ENCODE results near the gene MIX23.

The MIX23 gene

DNA sequence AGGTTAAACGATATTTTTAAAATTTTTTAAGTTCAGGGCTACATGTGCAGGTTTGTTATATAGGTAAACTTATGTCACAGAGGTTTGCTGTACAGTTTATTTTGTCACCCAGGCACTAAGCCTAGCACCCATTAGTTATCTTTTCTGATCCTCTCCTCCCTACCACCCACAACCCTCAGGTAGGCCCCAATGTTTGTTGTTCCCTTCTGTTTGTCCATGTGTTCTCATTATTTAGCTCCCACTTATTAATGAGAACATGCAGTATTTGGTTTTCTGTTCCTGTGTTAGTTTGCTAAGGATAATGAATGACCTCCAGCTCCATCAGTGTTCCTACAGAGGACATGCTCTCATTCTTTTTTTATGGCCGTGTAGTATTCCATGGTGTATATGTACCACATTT is 15.9 kb upstream of the MIX23 start:
- no peak for DNase-seq
- H3K9ac ChIP-seq (ENCODE audit: low read length), result no peak overlapping the region
- no peak overlapping the region for H4K8ac ChIP-seq (ENCODE audit: low read depth, low read length)
- no peak overlapping the region for H2BK12ac ChIP-seq (ENCODE audit: low read length)
- H3K4me3 ChIP-seq (ENCODE audit: low read depth, low read length), result no peak overlapping the region
- no peaks in the 10 kb centered on the region for H3K27me3 ChIP-seq (ENCODE audit: insufficient read depth, low read length)
- no peak overlapping the region for H2BK120ac ChIP-seq (ENCODE audit: insufficient read depth, low read length, poor library complexity)
- no peak overlapping the region for H3K14ac ChIP-seq (ENCODE audit: low read length)
- H3K18ac ChIP-seq (ENCODE audit: low read length), result no peak overlapping the region
- H3K9me3 ChIP-seq (ENCODE audit: insufficient read depth, low read depth, low read length), result no peaks in the 10 kb centered on the region
- no peak overlapping the region for H3K23ac ChIP-seq (ENCODE audit: low read length)
- no peak overlapping the region for H4K91ac ChIP-seq (ENCODE audit: low read depth, low read length)
- no peak overlapping the region for H3K4me2 ChIP-seq (ENCODE audit: low read length)
- no peak overlapping the region for H2BK5ac ChIP-seq (ENCODE audit: low read depth, low read length, poor library complexity)
- no peak overlapping the region for H2AFZ ChIP-seq (ENCODE audit: insufficient read depth, low read length, poor library complexity)
- no peaks in the 10 kb centered on the region for H3K79me1 ChIP-seq (ENCODE audit: low read length)
- no peaks in the 10 kb centered on the region for H3K79me2 ChIP-seq (ENCODE audit: control insufficient read depth, insufficient read depth, low read length, poor library complexity)
- 100% methylated on average over 1 of the region's 2 CpGs for WGBS (ENCODE audit: extremely low coverage, insufficient coverage, insufficient read length)
- peaks cover 0 to 3% of the 10 kb centered on the region in 2 experiments for H3K4me1 ChIP-seq (ENCODE audit: control insufficient read depth in 1 of 2, insufficient read depth in 2 of 2, low read length in 2 of 2)
- H3K36me3 ChIP-seq (ENCODE audit: control insufficient read depth in 1 of 2, insufficient read depth in 2 of 2, low read length in 2 of 2), result no peaks in the 10 kb centered on the region
- no peak overlapping the region for H2AK5ac ChIP-seq (ENCODE audit: low read length)
- no peak overlapping the region for H3K4ac ChIP-seq (ENCODE audit: low read depth, low read length)
- no peak overlapping the region for H4K12ac ChIP-seq (ENCODE audit: low read depth, low read length)
- no peak overlapping the region for H3K27ac ChIP-seq (ENCODE audit: low read depth, low read length)

DNA sequence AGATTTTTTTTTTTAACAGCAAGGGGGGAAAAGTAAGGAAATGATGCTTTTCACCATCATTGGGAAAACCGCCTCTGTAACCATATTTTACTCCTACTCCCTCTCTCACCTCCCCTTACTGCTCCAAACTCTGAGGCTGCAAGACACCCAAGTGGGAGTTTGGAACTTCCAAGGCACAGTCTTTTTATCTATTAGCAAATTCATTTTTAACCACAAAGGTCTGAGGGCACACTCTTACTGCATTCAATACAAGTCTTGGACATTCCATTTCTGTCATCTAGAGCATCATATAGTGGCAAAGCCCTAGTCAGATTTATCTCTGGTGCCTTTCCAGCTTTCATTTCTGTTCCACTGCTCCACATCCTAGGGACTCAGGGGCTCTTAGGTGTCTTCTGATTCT is 14.2 kb upstream of the MIX23 start:
- Histone ChIP-seq H3K9me3 (ENCODE audit: insufficient read depth, low read depth, low read length) (no peaks in the 10 kb centered on the region), H3K4me3 (ENCODE audit: low read depth, low read length) (no peak overlapping the region), H3K79me1 (ENCODE audit: low read length) (no peaks in the 10 kb centered on the region), H2AFZ (ENCODE audit: insufficient read depth, low read length, poor library complexity) (no peak overlapping the region), H3K23ac (ENCODE audit: low read length) (no peak overlapping the region), H3K79me2 (ENCODE audit: control insufficient read depth, insufficient read depth, low read length, poor library complexity) (no peaks in the 10 kb centered on the region), H3K36me3 (ENCODE audit: control insufficient read depth in 1 of 2, insufficient read depth in 2 of 2, low read length in 2 of 2) (no peaks in the 10 kb centered on the region), H2AK5ac (ENCODE audit: low read length) (no peak overlapping the region), H4K91ac (ENCODE audit: low read depth, low read length) (no peak overlapping the region), H4K12ac (ENCODE audit: low read depth, low read length) (no peak overlapping the region), H3K27me3 (ENCODE audit: insufficient read depth, low read length) (no peaks in the 10 kb centered on the region), H3K4me2 (ENCODE audit: low read length) (no peak overlapping the region), H2BK12ac (ENCODE audit: low read length) (no peak overlapping the region), H3K4ac (ENCODE audit: low read depth, low read length) (no peak overlapping the region), H3K27ac (ENCODE audit: low read depth, low read length) (no peak overlapping the region), H4K8ac (ENCODE audit: low read depth, low read length) (no peak overlapping the region), H3K9ac (ENCODE audit: low read length) (no peak overlapping the region), H3K14ac (ENCODE audit: low read length) (no peak overlapping the region), H2BK120ac (ENCODE audit: insufficient read depth, low read length, poor library complexity) (no peak overlapping the region), H3K4me1 (ENCODE audit: control insufficient read depth in 1 of 2, insufficient read depth in 2 of 2, low read length in 2 of 2) (peaks cover 0 to 4% of the 10 kb centered on the region in 2 experiments), H3K18ac (ENCODE audit: low read length) (no peak overlapping the region), H2BK5ac (ENCODE audit: low read depth, low read length, poor library complexity) (no peak overlapping the region)
- no peak for DNase-seq
- no CpG with 5 or more reads among the region's 1 CpG for WGBS (ENCODE audit: extremely low coverage, insufficient coverage, insufficient read length)

- Histone ChIP-seq H3K36me3 (ENCODE audit: control insufficient read depth in 1 of 2, insufficient read depth in 2 of 2, low read length in 2 of 2) (no peaks in the 10 kb centered on the region), H4K12ac (ENCODE audit: low read depth, low read length) (no peak overlapping the region), H3K18ac (ENCODE audit: low read length) (no peak overlapping the region), H4K8ac (ENCODE audit: low read depth, low read length) (no peak overlapping the region), H3K27me3 (ENCODE audit: insufficient read depth, low read length) (no peaks in the 10 kb centered on the region), H3K79me2 (ENCODE audit: control insufficient read depth, insufficient read depth, low read length, poor library complexity) (no peaks in the 10 kb centered on the region), H3K27ac (ENCODE audit: low read depth, low read length) (no peak overlapping the region), H3K23ac (ENCODE audit: low read length) (no peak overlapping the region), H3K9me3 (ENCODE audit: insufficient read depth, low read depth, low read length) (no peaks in the 10 kb centered on the region), H2AK5ac (ENCODE audit: low read length) (no peak overlapping the region), H2BK120ac (ENCODE audit: insufficient read depth, low read length, poor library complexity) (no peak overlapping the region), H3K4me2 (ENCODE audit: low read length) (no peak overlapping the region), H3K4ac (ENCODE audit: low read depth, low read length) (no peak overlapping the region), H4K91ac (ENCODE audit: low read depth, low read length) (no peak overlapping the region), H3K4me3 (ENCODE audit: low read depth, low read length) (no peak overlapping the region), H3K4me1 (ENCODE audit: control insufficient read depth in 1 of 2, insufficient read depth in 2 of 2, low read length in 2 of 2) (peaks cover 0 to 4% of the 10 kb centered on the region in 2 experiments), H3K14ac (ENCODE audit: low read length) (no peak overlapping the region), H3K79me1 (ENCODE audit: low read length) (no peaks in the 10 kb centered on the region), H3K9ac (ENCODE audit: low read length) (no peak overlapping the region), H2AFZ (ENCODE audit: insufficient read depth, low read length, poor library complexity) (no peak overlapping the region), H2BK12ac (ENCODE audit: low read length) (no peak overlapping the region), H2BK5ac (ENCODE audit: low read depth, low read length, poor library complexity) (no peak overlapping the region)
- no peak for DNase-seq
Observed at GRCh38 chr3:122396511-122396910, 13.5 kb upstream of the MIX23 start.

- Histone ChIP-seq H2AK5ac (ENCODE audit: low read length) (no peak overlapping the region), H3K23ac (ENCODE audit: low read length) (no peak overlapping the region), H2BK5ac (ENCODE audit: low read depth, low read length, poor library complexity) (no peak overlapping the region), H2BK12ac (ENCODE audit: low read length) (no peak overlapping the region), H4K12ac (ENCODE audit: low read depth, low read length) (no peak overlapping the region), H3K14ac (ENCODE audit: low read length) (no peak overlapping the region), H2BK120ac (ENCODE audit: insufficient read depth, low read length, poor library complexity) (no peak overlapping the region), H3K79me2 (ENCODE audit: control insufficient read depth, insufficient read depth, low read length, poor library complexity) (no peaks in the 10 kb centered on the region), H3K4ac (ENCODE audit: low read depth, low read length) (no peak overlapping the region), H3K36me3 (ENCODE audit: control insufficient read depth in 1 of 2, insufficient read depth in 2 of 2, low read length in 2 of 2) (no peaks in the 10 kb centered on the region), H3K79me1 (ENCODE audit: low read length) (no peaks in the 10 kb centered on the region), H2AFZ (ENCODE audit: insufficient read depth, low read length, poor library complexity) (no peak overlapping the region), H4K8ac (ENCODE audit: low read depth, low read length) (no peak overlapping the region), H3K9me3 (ENCODE audit: insufficient read depth, low read depth, low read length) (no peaks in the 10 kb centered on the region), H3K27me3 (ENCODE audit: insufficient read depth, low read length) (no peaks in the 10 kb centered on the region), H3K18ac (ENCODE audit: low read length) (no peak overlapping the region), H3K4me1 (ENCODE audit: control insufficient read depth in 1 of 2, insufficient read depth in 2 of 2, low read length in 2 of 2) (peaks cover 0 to 4% of the 10 kb centered on the region in 2 experiments), H3K27ac (ENCODE audit: low read depth, low read length) (no peak overlapping the region), H3K9ac (ENCODE audit: low read length) (no peak overlapping the region), H4K91ac (ENCODE audit: low read depth, low read length) (no peak overlapping the region), H3K4me3 (ENCODE audit: low read depth, low read length) (no peak overlapping the region), H3K4me2 (ENCODE audit: low read length) (no peak overlapping the region)
- no CpG with 5 or more reads among the region's 3 CpGs for WGBS (ENCODE audit: extremely low coverage, insufficient coverage, insufficient read length)
- DNase-seq, result no peak
Observed at GRCh38 chr3:122395582-122395981, 12.6 kb upstream of the MIX23 start.
